Measurements from ENCODE around the gene SLCO3A1. TPM values are rescaled to one million over a fixed set of nuclear protein-coding genes. Genes with fewer than 3 reads are reported as not detected.

The SLCO3A1 gene
- total and polyA plus RNA-seq, 8 donors = 2.4 to 38.8 (median 7.7) TPM

- Histone ChIP-seq H3K4me1 (peaks cover 0 to 18% (median 5%) of the 10 kb centered on the region in 4 donors), H3K36me3 (no peaks in the 10 kb centered on the region), H3K27me3 (no peaks in the 10 kb centered on the region), H3K27ac (no peak overlapping the region), H3K4me3 (no peak overlapping the region), H3K9me3 (no peaks in the 10 kb centered on the region)
- no peak for TF ChIP-seq POLR2A (IDR thresholded peaks at IDR 0.05)
- no peak for TF ChIP-seq EP300 (IDR thresholded peaks at IDR 0.05)
- TF ChIP-seq, protein P1, sequence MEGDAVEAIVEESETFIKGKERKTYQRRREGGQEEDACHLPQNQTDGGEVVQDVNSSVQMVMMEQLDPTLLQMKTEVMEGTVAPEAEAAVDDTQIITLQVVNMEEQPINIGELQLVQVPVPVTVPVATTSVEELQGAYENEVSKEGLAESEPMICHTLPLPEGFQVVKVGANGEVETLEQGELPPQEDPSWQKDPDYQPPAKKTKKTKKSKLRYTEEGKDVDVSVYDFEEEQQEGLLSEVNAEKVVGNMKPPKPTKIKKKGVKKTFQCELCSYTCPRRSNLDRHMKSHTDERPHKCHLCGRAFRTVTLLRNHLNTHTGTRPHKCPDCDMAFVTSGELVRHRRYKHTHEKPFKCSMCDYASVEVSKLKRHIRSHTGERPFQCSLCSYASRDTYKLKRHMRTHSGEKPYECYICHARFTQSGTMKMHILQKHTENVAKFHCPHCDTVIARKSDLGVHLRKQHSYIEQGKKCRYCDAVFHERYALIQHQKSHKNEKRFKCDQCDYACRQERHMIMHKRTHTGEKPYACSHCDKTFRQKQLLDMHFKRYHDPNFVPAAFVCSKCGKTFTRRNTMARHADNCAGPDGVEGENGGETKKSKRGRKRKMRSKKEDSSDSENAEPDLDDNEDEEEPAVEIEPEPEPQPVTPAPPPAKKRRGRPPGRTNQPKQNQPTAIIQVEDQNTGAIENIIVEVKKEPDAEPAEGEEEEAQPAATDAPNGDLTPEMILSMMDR (IDR thresholded peaks at IDR 0.05) = no peak
- no peak for TF ChIP-seq POLR2AphosphoS5 (IDR thresholded peaks at IDR 0.05)
- no peak for DNase-seq
- 51 to 62% (median 56%) methylated on average over 9 of the region's 9 CpGs for WGBS, 5 donors
- intact Hi-C loops (cut with DNase I; ENCODE audit: low total_unique reads) = no loop called here
These were observed 179.8 kb downstream of the SLCO3A1 start for GRCh38 chr15:92033314-92033713.

DNA sequence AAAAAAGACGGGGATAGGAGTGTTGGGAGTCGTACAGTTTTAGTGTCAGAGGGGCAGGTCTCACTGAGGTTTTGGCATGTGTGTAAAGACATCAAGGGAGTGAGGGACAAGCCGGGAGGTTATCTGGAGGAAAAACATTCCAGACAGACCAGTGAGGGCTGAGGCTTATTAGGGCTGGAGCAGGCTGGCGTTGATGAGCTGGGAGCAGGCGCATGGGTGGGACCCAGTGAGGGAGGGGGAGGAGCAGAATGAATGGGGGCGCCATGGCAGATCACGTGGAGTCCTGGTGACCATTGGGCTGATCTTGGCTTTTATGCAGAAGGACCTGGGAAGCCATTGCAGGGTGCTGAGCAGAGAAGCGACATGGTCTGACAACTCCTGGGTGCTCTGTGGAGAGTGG is 180.2 kb downstream of the SLCO3A1 start:
- intact Hi-C loops (cut with DNase I; ENCODE audit: low total_unique reads) = no loop called here
- no peak for TF ChIP-seq POLR2AphosphoS5 (IDR thresholded peaks at IDR 0.05)
- no peak for TF ChIP-seq POLR2A (IDR thresholded peaks at IDR 0.05)
- TF ChIP-seq, protein P1 (IDR thresholded peaks at IDR 0.05) = no peak
- TF ChIP-seq EP300 (IDR thresholded peaks at IDR 0.05) = no peak
- WGBS, 5 donors = 52 to 69% (median 55%) methylated on average over 8 of the region's 8 CpGs
- Histone ChIP-seq H3K4me3 (no peak overlapping the region), H3K27ac (no peak overlapping the region), H3K27me3 (no peaks in the 10 kb centered on the region), H3K9me3 (peaks cover 0 to 2% (median 0%) of the 10 kb centered on the region in 4 donors), H3K4me1 (peaks cover 0 to 14% (median 3%) of the 10 kb centered on the region in 4 donors), H3K36me3 (no peaks in the 10 kb centered on the region)
- DNase-seq = no peak

DNA sequence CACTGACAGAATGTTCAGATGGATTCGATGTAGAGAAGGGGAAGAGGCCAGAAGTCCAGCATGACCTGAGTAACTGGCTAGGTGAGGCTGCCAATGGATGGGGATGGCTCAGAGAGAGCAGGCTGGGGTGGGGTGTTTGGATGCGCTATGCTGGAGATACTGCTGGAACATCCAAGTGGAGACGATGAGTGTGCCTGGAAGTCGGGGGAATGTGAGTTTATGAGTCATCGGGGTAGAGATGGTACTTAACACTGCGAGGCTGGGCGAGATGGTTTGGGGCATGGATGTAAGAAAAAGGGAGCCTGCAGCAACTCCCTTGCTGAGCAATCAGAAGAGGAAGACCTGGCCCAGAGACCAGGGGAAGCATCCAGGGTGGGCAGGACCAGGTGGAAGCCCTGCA is 180.7 kb downstream of the SLCO3A1 start:
- Histone ChIP-seq H3K4me1 (peaks cover 0 to 9% (median 2%) of the 10 kb centered on the region in 4 donors), H3K36me3 (no peaks in the 10 kb centered on the region), H3K27me3 (no peaks in the 10 kb centered on the region), H3K9me3 (peaks cover 0 to 5% (median 0%) of the 10 kb centered on the region in 4 donors), H3K4me3 (no peak overlapping the region), H3K27ac (no peak overlapping the region)
- no peak for TF ChIP-seq EP300 (IDR thresholded peaks at IDR 0.05)
- TF ChIP-seq, protein P1 (IDR thresholded peaks at IDR 0.05) = no peak
- TF ChIP-seq POLR2A (IDR thresholded peaks at IDR 0.05) = no peak
- TF ChIP-seq POLR2AphosphoS5 (IDR thresholded peaks at IDR 0.05) = no peak
- intact Hi-C loops (cut with DNase I; ENCODE audit: low total_unique reads) = no loop called here
- WGBS, 5 donors = 85 to 94% (median 87%) methylated on average over 7 of the region's 7 CpGs
- DNase-seq = no peak

DNA sequence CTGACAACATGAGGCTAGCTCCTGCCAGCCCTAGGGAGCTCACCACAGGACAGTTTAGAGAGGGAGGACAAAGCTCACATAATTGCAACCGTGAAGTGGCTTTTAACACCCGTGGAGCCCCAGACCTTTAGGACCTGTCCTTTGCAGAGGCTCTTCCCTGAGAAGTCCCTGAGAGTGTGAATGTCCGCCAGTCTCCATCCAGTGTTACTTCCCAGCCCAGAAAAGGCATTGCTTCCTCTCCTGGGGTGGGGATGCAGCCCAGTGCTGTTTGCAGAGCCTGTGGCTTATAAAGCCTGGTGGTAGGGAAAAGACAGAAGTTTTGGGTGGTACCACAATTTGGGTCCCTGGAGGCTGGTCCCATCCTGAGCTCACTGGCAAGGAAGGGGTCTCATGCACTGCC is 182.0 kb downstream of the SLCO3A1 start:
- H3K4me1 ChIP-seq = no peaks in the 10 kb centered on the region
- 44 to 57% (median 44%) methylated on average over 3 of the region's 3 CpGs for WGBS, 5 donors
- no peaks in the 10 kb centered on the region for H3K36me3 ChIP-seq
- DNase-seq = no peak
- no peak for TF ChIP-seq POLR2A (IDR thresholded peaks at IDR 0.05)
- H3K27me3 ChIP-seq = no peaks in the 10 kb centered on the region
- H3K4me3 ChIP-seq = no peak overlapping the region
- intact Hi-C loops (cut with DNase I; ENCODE audit: low total_unique reads) = no loop called here
- H3K9me3 ChIP-seq = peaks cover 0 to 5% (median 0%) of the 10 kb centered on the region in 4 donors
- no peak overlapping the region for H3K27ac ChIP-seq

DNA sequence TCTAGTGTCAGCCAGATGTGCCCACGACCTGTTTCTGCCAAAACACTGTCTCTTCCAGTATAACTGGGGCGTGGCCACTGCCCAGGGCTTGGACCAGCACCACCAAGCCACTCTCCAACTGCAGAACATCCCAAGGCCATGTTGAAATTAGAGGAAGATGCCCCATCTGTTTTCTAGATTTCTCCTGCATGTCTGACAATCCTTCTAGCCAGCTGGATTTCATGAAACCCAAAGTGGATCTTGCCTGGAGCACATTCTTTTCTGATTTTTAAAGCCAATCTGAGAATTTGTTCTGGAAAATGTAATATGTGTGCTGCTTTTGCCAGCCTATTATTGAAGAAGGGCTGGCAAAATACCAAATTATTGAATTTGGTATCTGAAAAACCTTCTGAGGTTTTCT is 182.5 kb downstream of the SLCO3A1 start:
- 39 to 52% (median 48%) methylated on average over 2 of the region's 2 CpGs; no CpG with 5 or more reads in 1 of the 5 donors for WGBS, 5 donors
- intact Hi-C loops (cut with DNase I; ENCODE audit: low total_unique reads) = no loop called here
- no peak overlapping the region for H3K27ac ChIP-seq
- H3K36me3 ChIP-seq = no peaks in the 10 kb centered on the region
- DNase-seq = no peak
- H3K4me1 ChIP-seq = no peaks in the 10 kb centered on the region
- H3K9me3 ChIP-seq = peaks cover 0 to 5% (median 0%) of the 10 kb centered on the region in 4 donors
- no peak overlapping the region for H3K4me3 ChIP-seq
- TF ChIP-seq EP300 (IDR thresholded peaks at IDR 0.05) = no peak
- TF ChIP-seq POLR2A (IDR thresholded peaks at IDR 0.05) = no peak
- TF ChIP-seq POLR2AphosphoS5 (IDR thresholded peaks at IDR 0.05) = no peak
- TF ChIP-seq, protein P1 (IDR thresholded peaks at IDR 0.05) = no peak
- H3K27me3 ChIP-seq = no peaks in the 10 kb centered on the region
